ENCODE results near the gene CSMD2.

DNA sequence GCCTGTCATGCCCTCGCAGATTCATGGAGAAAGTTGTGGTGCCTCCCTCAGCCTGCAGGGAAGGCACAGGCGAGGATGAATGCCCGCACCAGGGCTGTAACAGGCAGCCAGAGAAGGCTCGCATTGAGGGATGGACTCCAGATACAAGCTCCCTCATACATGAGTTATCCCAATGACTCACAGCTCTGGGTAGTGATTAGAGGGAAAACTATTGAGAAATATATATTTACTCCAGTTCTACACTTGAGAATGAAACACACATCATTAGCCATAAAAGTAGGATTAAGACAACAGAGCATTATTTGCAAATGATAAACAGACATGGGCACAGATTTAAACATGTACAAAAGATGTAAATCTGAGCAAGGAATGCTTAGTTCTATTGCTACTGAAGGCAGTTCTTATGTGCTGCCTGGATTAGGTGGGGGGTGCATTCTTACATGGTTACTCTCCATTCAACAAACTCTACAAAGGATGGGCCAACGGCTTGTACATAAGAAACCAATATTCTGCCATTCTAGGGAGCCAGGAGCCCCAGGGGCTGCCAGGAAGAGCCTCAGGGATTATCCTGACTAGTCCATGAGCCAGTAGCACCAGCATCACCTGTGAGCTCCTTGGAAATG lies 97.9 kb downstream of the CSMD2 start:
- TF ChIP-seq, protein P1, sequence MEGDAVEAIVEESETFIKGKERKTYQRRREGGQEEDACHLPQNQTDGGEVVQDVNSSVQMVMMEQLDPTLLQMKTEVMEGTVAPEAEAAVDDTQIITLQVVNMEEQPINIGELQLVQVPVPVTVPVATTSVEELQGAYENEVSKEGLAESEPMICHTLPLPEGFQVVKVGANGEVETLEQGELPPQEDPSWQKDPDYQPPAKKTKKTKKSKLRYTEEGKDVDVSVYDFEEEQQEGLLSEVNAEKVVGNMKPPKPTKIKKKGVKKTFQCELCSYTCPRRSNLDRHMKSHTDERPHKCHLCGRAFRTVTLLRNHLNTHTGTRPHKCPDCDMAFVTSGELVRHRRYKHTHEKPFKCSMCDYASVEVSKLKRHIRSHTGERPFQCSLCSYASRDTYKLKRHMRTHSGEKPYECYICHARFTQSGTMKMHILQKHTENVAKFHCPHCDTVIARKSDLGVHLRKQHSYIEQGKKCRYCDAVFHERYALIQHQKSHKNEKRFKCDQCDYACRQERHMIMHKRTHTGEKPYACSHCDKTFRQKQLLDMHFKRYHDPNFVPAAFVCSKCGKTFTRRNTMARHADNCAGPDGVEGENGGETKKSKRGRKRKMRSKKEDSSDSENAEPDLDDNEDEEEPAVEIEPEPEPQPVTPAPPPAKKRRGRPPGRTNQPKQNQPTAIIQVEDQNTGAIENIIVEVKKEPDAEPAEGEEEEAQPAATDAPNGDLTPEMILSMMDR (IDR thresholded peaks at IDR 0.05), result no peak
- no peak for TF ChIP-seq POLR2A (IDR thresholded peaks at IDR 0.05)
